Measurements from ENCODE around the gene ABHD5.

GRCh38 chr3:43759938-43760337, 69.2 kb downstream of the ABHD5 start:
- TF ChIP-seq CTCF (conservative IDR thresholded peaks at IDR 0.05; ENCODE audit: low read depth, low read length), result no peak
- no peak for TF ChIP-seq EZH2 (IDR thresholded peaks at IDR 0.05; ENCODE audit: low read length, unreplicated experiment)
